Chondrocyte (in vitro differentiated cells): Measurements from ENCODE around the gene CEP170B. TPM values are rescaled to one million over a fixed set of nuclear protein-coding genes. Genes with fewer than 3 reads are reported as not detected.
A peak's percentile ranks its signal among the peaks of the same experiment; 100 is the strongest.

Source experiments
- DNase-seq: peaks from one replicate; pipeline ENCODE4 v3.0.0; 2021; ENCODE audit warnings: mixed read lengths, low spot score
- H3K27ac Mint-ChIP-seq: one replicate; pipeline ENCODE4 v1.8.0; 2021; ENCODE audit warnings: mild to moderate bottlenecking, moderate library complexity, mixed read lengths; ENCODE audit not compliant: unreplicated experiment
- H3K27me3 Mint-ChIP-seq: 2 replicates; pipeline ENCODE4 v1.8.0; 2021; ENCODE audit warnings: low read depth, mixed read lengths
- H3K36me3 Mint-ChIP-seq: 2 replicates; pipeline ENCODE4 v1.8.0; 2021; ENCODE audit warnings: low read depth, mixed read lengths
- H3K4me1 Mint-ChIP-seq: 2 replicates; pipeline ENCODE4 v1.8.0; 2021; ENCODE audit warnings: low read depth, mild to moderate bottlenecking, mixed read lengths
- H3K4me3 Mint-ChIP-seq: one replicate; pipeline ENCODE4 v1.8.0; 2021; ENCODE audit warnings: mild to moderate bottlenecking, moderate library complexity, mixed read lengths; ENCODE audit not compliant: unreplicated experiment
- H3K9me3 Mint-ChIP-seq: 2 replicates; pipeline ENCODE4 v1.8.0; 2021; ENCODE audit warnings: low read depth, mixed read lengths
- total RNA-seq: library from RNA; stranded (reverse); gene quantifications from 3 replicates; pipeline ENCODE4 v1.2.1, GENCODE V29; 2021
- TF ChIP-seq, protein P1 (sequence below): fragments of 200-600 bp; sonication (generic); IDR thresholded peaks from 2 replicates; pipeline ENCODE4 v1.5.0; 2021; ENCODE audit warnings: antibody characterized with exemption, mild to moderate bottlenecking, moderate library complexity

Gene CEP170B
- total RNA-seq, 1 donor from 2014 or later = 39.2 TPM

DNA sequence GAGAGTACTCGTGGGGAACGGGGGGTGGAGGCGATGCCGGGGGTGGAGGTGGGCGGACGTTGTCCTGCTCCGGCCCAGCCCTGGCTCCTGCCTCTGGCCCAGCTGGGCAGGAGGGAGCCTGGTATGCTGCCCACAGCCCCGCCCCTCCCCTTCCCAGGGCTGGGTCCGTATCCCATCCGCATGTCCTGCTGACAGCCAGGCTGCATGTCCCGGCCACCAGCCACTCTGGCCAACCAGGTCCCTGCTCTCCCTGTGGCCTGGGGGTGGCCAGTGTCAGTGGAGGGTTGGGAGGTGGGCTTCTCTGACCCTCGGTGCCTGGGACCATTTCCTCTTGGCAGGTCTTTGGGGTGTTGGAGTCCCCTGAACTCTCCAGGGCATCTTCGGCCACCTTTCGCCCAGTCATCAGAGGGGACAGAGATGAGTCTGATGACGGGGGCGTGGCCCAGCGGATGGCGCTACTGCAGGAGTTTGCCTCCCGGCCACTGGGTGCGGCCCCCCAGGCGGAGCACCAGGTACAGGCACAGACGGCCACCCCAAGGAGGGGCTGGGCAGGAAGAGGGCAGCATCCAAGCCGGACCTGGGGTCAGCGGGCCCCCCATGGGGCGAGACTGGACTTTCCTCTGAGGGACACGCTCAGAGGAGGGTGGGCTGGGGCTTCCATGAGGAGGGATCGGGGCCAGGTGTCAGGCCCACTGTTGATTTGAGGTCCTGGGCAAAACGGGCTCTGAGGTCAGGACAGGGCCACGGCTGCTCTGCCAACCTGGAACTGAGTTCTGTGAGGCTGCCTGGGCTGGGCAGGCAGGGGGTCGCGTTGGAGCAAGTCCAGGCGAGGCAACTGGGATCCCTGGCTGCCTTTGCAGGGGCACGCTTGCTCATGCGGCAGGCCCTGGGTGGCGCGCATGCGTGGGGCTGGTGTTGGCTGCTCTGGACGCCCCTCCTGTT lies 20.2 kb downstream of the CEP170B start:
- H3K9me3 Mint-ChIP-seq = no peaks in the 10 kb centered on the region
- H3K27ac Mint-ChIP-seq = no peak overlapping the region
- peak; percentile 92 for DNase-seq
- H3K27me3 Mint-ChIP-seq = no peaks in the 10 kb centered on the region
- no peak overlapping the region for H3K4me3 Mint-ChIP-seq
- peaks cover 7% of the 10 kb centered on the region for H3K36me3 Mint-ChIP-seq
- no peaks in the 10 kb centered on the region for H3K4me1 Mint-ChIP-seq
- TF ChIP-seq, protein P1, sequence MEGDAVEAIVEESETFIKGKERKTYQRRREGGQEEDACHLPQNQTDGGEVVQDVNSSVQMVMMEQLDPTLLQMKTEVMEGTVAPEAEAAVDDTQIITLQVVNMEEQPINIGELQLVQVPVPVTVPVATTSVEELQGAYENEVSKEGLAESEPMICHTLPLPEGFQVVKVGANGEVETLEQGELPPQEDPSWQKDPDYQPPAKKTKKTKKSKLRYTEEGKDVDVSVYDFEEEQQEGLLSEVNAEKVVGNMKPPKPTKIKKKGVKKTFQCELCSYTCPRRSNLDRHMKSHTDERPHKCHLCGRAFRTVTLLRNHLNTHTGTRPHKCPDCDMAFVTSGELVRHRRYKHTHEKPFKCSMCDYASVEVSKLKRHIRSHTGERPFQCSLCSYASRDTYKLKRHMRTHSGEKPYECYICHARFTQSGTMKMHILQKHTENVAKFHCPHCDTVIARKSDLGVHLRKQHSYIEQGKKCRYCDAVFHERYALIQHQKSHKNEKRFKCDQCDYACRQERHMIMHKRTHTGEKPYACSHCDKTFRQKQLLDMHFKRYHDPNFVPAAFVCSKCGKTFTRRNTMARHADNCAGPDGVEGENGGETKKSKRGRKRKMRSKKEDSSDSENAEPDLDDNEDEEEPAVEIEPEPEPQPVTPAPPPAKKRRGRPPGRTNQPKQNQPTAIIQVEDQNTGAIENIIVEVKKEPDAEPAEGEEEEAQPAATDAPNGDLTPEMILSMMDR = no peak

DNA sequence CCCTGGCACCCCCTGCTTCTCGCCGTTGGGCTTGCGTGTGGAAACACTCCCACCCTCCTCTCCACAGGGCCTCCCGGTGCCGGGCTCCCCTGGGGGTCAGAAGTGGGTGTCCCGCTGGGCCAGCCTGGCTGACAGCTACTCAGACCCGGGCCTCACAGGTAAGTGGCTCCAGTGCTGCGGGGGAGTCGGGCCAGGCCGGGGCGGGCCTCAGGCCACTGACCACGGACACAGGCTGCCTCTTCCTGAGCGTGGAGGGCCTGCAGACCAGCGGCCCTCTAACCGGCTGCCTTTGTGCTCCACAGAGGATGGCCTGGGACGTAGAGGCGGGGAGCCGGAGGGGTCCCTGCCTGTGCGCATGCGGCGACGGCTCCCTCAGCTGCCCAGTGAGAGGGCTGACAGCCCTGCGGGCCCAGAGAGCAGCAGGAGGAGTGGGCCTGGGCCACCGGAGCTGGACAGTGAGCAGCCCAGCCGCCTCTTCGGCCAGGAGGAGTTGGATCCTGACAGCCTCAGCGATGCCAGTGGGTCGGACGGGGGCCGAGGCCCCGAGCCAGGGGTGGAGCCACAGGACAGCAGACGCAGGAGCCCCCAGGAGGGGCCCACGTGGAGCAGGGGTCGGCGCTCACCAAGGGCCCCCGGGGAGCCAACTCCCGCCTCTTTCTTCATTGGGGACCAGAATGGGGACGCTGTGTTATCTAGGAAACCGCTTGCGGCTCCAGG lies 21.1 kb downstream of the CEP170B start:
- H3K36me3 Mint-ChIP-seq = peaks cover 2% of the 10 kb centered on the region
- H3K27me3 Mint-ChIP-seq = no peaks in the 10 kb centered on the region
- H3K4me3 Mint-ChIP-seq = no peak overlapping the region
- no peak overlapping the region for H3K27ac Mint-ChIP-seq
- TF ChIP-seq, protein P1 = no peak
- no peak for DNase-seq
- no peaks in the 10 kb centered on the region for H3K4me1 Mint-ChIP-seq
- no peaks in the 10 kb centered on the region for H3K9me3 Mint-ChIP-seq

DNA sequence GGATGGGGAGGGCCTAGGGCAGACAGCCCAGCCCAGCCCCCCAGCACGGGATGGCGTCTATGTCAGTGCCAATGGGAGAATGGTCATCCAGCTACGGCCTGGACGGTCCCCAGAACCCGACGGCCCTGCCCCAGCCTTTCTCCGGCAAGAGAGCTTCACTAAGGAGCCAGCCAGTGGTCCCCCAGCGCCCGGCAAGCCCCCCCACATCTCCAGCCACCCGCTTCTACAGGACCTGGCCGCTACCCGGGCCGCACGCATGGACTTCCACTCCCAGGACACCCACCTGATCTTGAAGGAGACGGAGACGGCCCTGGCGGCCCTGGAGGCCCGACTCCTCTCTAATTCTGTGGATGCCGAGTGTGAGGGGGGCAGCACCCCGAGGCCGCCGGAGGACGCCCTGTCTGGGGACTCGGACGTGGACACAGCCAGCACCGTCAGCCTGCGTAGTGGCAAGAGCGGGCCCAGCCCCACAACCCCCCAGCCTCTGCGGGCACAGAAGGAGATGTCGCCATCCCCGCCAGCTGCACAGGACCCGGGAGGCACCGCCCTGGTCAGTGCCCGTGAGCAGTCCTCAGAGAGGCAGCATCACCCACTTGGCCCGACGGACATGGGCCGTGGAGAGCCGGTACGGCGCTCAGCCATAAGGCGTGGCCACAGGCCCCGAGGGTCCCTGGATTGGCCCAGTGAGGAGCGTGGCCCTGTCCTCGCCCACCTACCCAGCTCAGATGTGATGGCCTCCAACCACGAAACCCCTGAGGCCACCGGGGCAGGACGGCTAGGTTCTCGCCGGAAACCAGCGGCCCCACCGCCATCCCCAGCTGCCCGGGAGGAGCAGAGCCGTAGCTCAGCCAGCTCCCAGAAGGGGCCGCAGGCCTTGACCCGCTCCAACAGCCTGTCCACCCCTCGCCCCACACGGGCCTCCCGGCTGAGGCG lies 21.9 kb downstream of the CEP170B start:
- Mint-ChIP-seq H3K27ac (no peak overlapping the region), H3K9me3 (no peaks in the 10 kb centered on the region), H3K4me3 (no peak overlapping the region), H3K27me3 (no peaks in the 10 kb centered on the region), H3K4me1 (no peaks in the 10 kb centered on the region), H3K36me3 (peaks cover 2% of the 10 kb centered on the region)
- TF ChIP-seq, protein P1 = no peak
- peak; percentile 93 for DNase-seq

DNA sequence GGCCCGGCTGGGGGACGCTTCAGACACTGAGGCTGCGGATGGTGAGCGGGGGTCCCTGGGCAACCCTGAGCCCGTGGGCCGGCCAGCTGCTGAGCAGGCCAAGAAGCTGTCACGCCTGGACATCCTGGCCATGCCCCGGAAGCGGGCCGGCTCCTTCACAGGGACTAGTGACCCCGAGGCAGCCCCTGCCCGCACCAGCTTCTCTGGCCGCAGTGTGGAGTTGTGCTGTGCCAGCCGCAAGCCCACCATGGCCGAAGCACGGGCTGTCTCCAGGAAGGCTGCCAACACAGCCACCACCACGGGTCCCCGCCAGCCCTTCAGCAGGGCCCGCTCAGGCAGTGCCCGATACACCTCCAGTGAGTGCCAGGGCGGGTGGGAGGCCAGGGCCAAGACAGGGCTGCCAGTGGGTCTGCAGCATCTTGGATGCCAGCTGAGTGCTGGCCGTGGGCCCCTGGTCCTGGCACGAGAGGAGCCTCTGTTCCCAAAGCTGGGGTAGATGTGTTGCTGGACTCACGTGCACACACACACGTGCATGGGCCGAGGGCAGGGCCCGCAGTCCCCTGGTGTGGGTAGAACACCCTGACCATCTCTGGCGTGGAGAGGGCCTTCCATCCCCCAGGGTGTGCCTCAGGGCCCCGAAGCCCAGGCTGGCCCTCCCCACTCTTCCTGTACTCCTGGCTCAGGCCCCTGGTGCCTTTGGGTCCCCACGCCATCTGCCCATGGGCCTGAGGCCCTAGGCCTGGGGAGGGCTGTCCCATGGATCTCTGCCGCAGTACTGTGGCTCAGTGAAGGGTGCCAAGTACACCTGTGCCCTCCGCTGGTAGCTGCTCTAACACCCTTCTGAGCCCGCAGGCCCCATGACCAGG lies 22.8 kb downstream of the CEP170B start:
- Mint-ChIP-seq H3K36me3 (peaks cover 2% of the 10 kb centered on the region), H3K4me3 (no peak overlapping the region), H3K27me3 (no peaks in the 10 kb centered on the region), H3K9me3 (no peaks in the 10 kb centered on the region), H3K4me1 (no peaks in the 10 kb centered on the region), H3K27ac (no peak overlapping the region)
- peak; percentile 95 for DNase-seq
- TF ChIP-seq, protein P1 = no peak
